Fibroblast of skin of right quadriceps (primary cell): ENCODE data around the gene GOLGA6L7.
"Not testable (repeated sequence)": the region's sequence is repeated elsewhere in the genome, so short reads cannot be mapped to it uniquely, and the experiment has no call there.

ENCODE experiments used
- DNase-seq: peaks from one replicate; pipeline ENCODE4 v3.0.0-alpha.2; 2013

The GOLGA6L7 gene

GRCh38 chr15:28884151-28884940 is 35.9 kb upstream of the GOLGA6L7 start:
- no peak for DNase-seq

- no peak for DNase-seq
Measured at GRCh38 chr15:28881600-28881999, 33.2 kb upstream of the GOLGA6L7 start.

- DNase-seq, result no peak
Measured at GRCh38 chr15:28881170-28881569, 32.7 kb upstream of the GOLGA6L7 start.

GRCh38 chr15:28880680-28881079 is 32.2 kb upstream of the GOLGA6L7 start:
- no peak for DNase-seq

GRCh38 chr15:28879551-28879950 is 31.1 kb upstream of the GOLGA6L7 start:
- no peak for DNase-seq

- no peak for DNase-seq
Measured at GRCh38 chr15:28878209-28878608, 29.8 kb upstream of the GOLGA6L7 start.

- no peak for DNase-seq
Measured at GRCh38 chr15:28876845-28877185, 28.4 kb upstream of the GOLGA6L7 start.

- no peak for DNase-seq
Measured at GRCh38 chr15:28876131-28876844, 27.8 kb upstream of the GOLGA6L7 start.

GRCh38 chr15:28875461-28876000 is 27.1 kb upstream of the GOLGA6L7 start:
- DNase-seq, result no peak

- no peak for DNase-seq
Measured at GRCh38 chr15:28873585-28874190, 25.2 kb upstream of the GOLGA6L7 start.

- DNase-seq, result no peak
Measured at GRCh38 chr15:28873006-28873405, 24.6 kb upstream of the GOLGA6L7 start.

- DNase-seq, result no peak
Measured at GRCh38 chr15:28871168-28871567, 22.7 kb upstream of the GOLGA6L7 start.

GRCh38 chr15:28868744-28869345 is 20.4 kb upstream of the GOLGA6L7 start:
- no peak for DNase-seq

- not testable (repeated sequence) for DNase-seq
Measured at GRCh38 chr15:28861589-28862293, 13.3 kb upstream of the GOLGA6L7 start.

GRCh38 chr15:28861031-28861534 is 12.6 kb upstream of the GOLGA6L7 start:
- no peak for DNase-seq

- DNase-seq, result not testable (repeated sequence)
Measured at GRCh38 chr15:28854578-28854977, 6.1 kb upstream of the GOLGA6L7 start.

GRCh38 chr15:28853654-28854053 is 5.2 kb upstream of the GOLGA6L7 start:
- DNase-seq, result not testable (repeated sequence)

GRCh38 chr15:28849766-28850165 is 1.3 kb upstream of the GOLGA6L7 start:
- not testable (repeated sequence) for DNase-seq

GRCh38 chr15:28849271-28849670 is 827 bp upstream of the GOLGA6L7 start:
- not testable (repeated sequence) for DNase-seq

- not testable (repeated sequence) for DNase-seq
Measured at GRCh38 chr15:28847959-28848358, 485 bp downstream of the GOLGA6L7 start.

- DNase-seq, result not testable (repeated sequence)
Measured at GRCh38 chr15:28847247-28847646, 1.2 kb downstream of the GOLGA6L7 start.

GRCh38 chr15:28844147-28844546 is 4.3 kb downstream of the GOLGA6L7 start:
- DNase-seq, result not testable (repeated sequence)
